ENCODE measurements around the gene PATL2. TPM values are rescaled to one million over a fixed set of nuclear protein-coding genes. Genes with fewer than 3 reads are reported as not detected.

Gene PATL2
- total and polyA plus RNA-seq, 2 donors (not counting 3 experiments of a cell fraction or from before 2014, with no cell fraction given): 0.18 TPM; not detected in 1

- no peaks in the 10 kb centered on the region for H3K27me3 ChIP-seq (ENCODE audit: control insufficient read depth in 2 of 2, insufficient read depth in 2 of 2, low read length in 2 of 2)
- BruUV-seq (replicated peaks): no TSS peak
- TF ChIP-seq POLR2AphosphoS5 (IDR thresholded peaks at IDR 0.05; ENCODE audit: insufficient read depth, low read depth, low read length): no peak
- no peak for TF ChIP-seq EZH2 (IDR thresholded peaks at IDR 0.05; ENCODE audit: borderline replicate concordance, low read depth, low read length, severe bottlenecking)
- TF ChIP-seq CTCF (IDR thresholded peaks at IDR 0.05; ENCODE audit: extremely low read depth in 1 of 2, insufficient read depth in 1 of 2, low read depth in 1 of 2, low read length in 2 of 2): no peak
- TF ChIP-seq JUN (IDR thresholded peaks at IDR 0.05; ENCODE audit: borderline replicate concordance, insufficient read depth, insufficient read length, low read depth): no peak
- TF ChIP-seq GATA2 (IDR thresholded peaks at IDR 0.05; ENCODE audit: insufficient read depth, insufficient read length, low read depth, low read length): no peak
- H3K27ac ChIP-seq (ENCODE audit: insufficient read depth, low read depth, low read length): peak overlapping the region; percentile 59
- no peaks in the 10 kb centered on the region for H3K9me1 ChIP-seq (replicated peaks; ENCODE audit: control insufficient read depth, extremely low read depth, insufficient read depth, low read length)
- H3K9ac ChIP-seq (replicated peaks; ENCODE audit: extremely low read depth, insufficient read depth, low read length): peak overlapping the region; percentile 66
- H2AFZ ChIP-seq (ENCODE audit: low read depth, low read length): peak overlapping the region; percentile 51
- FAIRE-seq (no peak), DNase-seq (ENCODE audit: low read depth, low spot score) (peak; percentile 31)
- no peaks in the 10 kb centered on the region for H3K9me3 ChIP-seq (replicated peaks; ENCODE audit: control insufficient read depth, insufficient read depth, low read length)
- peak overlapping the region; percentile 35 for H3K4me2 ChIP-seq (ENCODE audit: insufficient read depth, low read length)
- dilution Hi-C loops (cut with MboI; ENCODE audit: extremely low pct_ligation_motif_present, low sequenced_read_pairs) (loop anchor here (25.0 kb wide), 1 partner anchor 139 kb away; no protein-coding TSS in a partner anchor), intact Hi-C loops (cut with micrococcal nuclease) (loop anchor here (1.0 to 5.0 kb wide), 2 partner anchors 14 to 111 kb away; no protein-coding TSS in a partner anchor)
- peaks cover 32% of the 10 kb centered on the region for H3K4me1 ChIP-seq (ENCODE audit: control insufficient read depth, extremely low read depth, insufficient read depth, low read length)
- H3K36me3 ChIP-seq (ENCODE audit: control insufficient read depth in 2 of 2, extremely low read depth in 1 of 2, insufficient read depth in 2 of 2, low read length in 2 of 2): no peaks in the 10 kb centered on the region
- H4K20me1 ChIP-seq (replicated peaks; ENCODE audit: control insufficient read depth, extremely low read depth, insufficient read depth, low read length): no peaks in the 10 kb centered on the region
- ChIA-PET POLR2A (interaction anchor here (0.7 to 4.3 kb wide), 3 partner anchors 14 to 428 kb away, joined by 3 to 63 read pairs (median 8); partner anchors contain the start of genes B2M, PATL2 and SPG11), CTCF (interaction anchor here (0.5 to 4.3 kb wide), 5 partner anchors 11 to 756 kb away, joined by 3 to 65 read pairs (median 8); partner anchors contain the start of genes B2M, PATL2, SPG11 and TRIM69)
- no peaks in the 10 kb centered on the region for H3K79me2 ChIP-seq (ENCODE audit: control insufficient read depth, insufficient read depth, low read length)
- H3K4me3 ChIP-seq (replicated peaks in 1 of 3; ENCODE audit: insufficient read depth in 1 of 3, low read depth in 1 of 3, low read length in 3 of 3): no peak overlapping the region
Observed at GRCh38 chr15:44726136-44726535, 15.0 kb upstream of the PATL2 start.
